ENCODE results near the gene EYA2. TPM values are rescaled to one million over a fixed set of nuclear protein-coding genes. Genes with fewer than 3 reads are reported as not detected.

The EYA2 gene
- total RNA-seq, 1 experiment from 2014 or later = not detected

DNA sequence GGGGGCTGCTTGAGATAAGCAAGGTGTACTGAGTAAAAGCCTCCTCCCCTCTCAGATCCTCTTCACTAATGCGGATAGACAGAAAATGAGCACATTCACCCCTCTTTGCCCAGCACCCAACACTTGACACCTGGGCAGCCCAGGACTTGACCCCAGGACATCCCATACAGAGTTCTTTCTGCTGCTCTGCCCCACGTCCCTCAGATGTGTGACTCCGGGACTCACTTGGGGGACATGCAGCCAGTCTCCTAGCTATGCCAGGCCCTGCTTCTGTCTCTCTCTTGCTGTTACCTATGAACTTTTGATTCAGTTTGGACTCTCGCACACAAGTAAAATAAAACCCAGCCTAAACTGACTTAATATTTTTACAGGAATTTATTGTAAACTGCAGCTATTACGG is 159.9 kb downstream of the EYA2 start:
- ChIA-PET POLR2A (interaction anchor here (0.6 kb wide), 1 partner anchor 46 kb away, joined by 4 read pairs; no protein-coding TSS in a partner anchor), CTCF (no interaction called here)
- DNase-seq (ENCODE audit: unreplicated experiment) = no peak
- Mint-ChIP-seq H3K9me3 (ENCODE audit: unreplicated experiment) (no peaks in the 10 kb centered on the region), H3K27me3 (ENCODE audit: insufficient read depth, unreplicated experiment) (peaks cover 41% of the 10 kb centered on the region), H3K36me3 (ENCODE audit: insufficient read depth, unreplicated experiment) (no peaks in the 10 kb centered on the region), H3K27ac (ENCODE audit: low read depth, unreplicated experiment) (no peak overlapping the region), H3K4me3 (ENCODE audit: unreplicated experiment) (no peak overlapping the region), H3K4me1 (ENCODE audit: insufficient read depth, unreplicated experiment) (no peaks in the 10 kb centered on the region)
- intact Hi-C loops (cut with micrococcal nuclease) = no loop called here
- BruUV-seq (replicated peaks) = no TSS peak
- TF ChIP-seq, protein P1, sequence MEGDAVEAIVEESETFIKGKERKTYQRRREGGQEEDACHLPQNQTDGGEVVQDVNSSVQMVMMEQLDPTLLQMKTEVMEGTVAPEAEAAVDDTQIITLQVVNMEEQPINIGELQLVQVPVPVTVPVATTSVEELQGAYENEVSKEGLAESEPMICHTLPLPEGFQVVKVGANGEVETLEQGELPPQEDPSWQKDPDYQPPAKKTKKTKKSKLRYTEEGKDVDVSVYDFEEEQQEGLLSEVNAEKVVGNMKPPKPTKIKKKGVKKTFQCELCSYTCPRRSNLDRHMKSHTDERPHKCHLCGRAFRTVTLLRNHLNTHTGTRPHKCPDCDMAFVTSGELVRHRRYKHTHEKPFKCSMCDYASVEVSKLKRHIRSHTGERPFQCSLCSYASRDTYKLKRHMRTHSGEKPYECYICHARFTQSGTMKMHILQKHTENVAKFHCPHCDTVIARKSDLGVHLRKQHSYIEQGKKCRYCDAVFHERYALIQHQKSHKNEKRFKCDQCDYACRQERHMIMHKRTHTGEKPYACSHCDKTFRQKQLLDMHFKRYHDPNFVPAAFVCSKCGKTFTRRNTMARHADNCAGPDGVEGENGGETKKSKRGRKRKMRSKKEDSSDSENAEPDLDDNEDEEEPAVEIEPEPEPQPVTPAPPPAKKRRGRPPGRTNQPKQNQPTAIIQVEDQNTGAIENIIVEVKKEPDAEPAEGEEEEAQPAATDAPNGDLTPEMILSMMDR (IDR thresholded peaks at IDR 0.05; ENCODE audit: unreplicated experiment) = no peak

DNA sequence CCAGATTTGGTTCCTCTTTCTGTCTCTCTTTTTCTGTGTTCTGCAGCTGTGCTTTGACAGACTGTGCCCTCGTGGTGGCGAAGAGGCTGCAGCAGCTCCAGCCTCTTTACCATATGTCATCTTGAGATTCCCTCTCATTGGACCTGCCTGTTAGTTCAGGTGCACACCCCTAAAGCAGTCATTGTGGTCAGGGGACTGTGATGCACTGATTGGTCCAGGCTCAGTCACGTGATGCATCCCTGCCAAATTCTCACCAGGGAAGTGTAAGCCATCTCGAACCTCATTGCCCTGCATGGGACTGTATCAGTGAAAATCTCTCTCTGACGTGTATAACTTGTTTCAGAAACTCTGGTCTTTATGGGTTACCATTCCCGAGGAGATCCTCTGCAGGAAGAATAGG is 160.3 kb downstream of the EYA2 start:
- Mint-ChIP-seq H3K4me3 (ENCODE audit: unreplicated experiment) (no peak overlapping the region), H3K27ac (ENCODE audit: low read depth, unreplicated experiment) (no peak overlapping the region), H3K36me3 (ENCODE audit: insufficient read depth, unreplicated experiment) (no peaks in the 10 kb centered on the region), H3K9me3 (ENCODE audit: unreplicated experiment) (no peaks in the 10 kb centered on the region), H3K27me3 (ENCODE audit: insufficient read depth, unreplicated experiment) (peaks cover 37% of the 10 kb centered on the region), H3K4me1 (ENCODE audit: insufficient read depth, unreplicated experiment) (no peaks in the 10 kb centered on the region)
- intact Hi-C loops (cut with micrococcal nuclease) = no loop called here
- POLR2A ChIA-PET = interaction anchor here (0.6 kb wide), 1 partner anchor 45 kb away, joined by 4 read pairs; no protein-coding TSS in a partner anchor
- DNase-seq (ENCODE audit: unreplicated experiment) = no peak
- TF ChIP-seq, protein P1 (IDR thresholded peaks at IDR 0.05; ENCODE audit: unreplicated experiment) = no peak
- CTCF ChIA-PET = no interaction called here
- no TSS peak for BruUV-seq (replicated peaks)

DNA sequence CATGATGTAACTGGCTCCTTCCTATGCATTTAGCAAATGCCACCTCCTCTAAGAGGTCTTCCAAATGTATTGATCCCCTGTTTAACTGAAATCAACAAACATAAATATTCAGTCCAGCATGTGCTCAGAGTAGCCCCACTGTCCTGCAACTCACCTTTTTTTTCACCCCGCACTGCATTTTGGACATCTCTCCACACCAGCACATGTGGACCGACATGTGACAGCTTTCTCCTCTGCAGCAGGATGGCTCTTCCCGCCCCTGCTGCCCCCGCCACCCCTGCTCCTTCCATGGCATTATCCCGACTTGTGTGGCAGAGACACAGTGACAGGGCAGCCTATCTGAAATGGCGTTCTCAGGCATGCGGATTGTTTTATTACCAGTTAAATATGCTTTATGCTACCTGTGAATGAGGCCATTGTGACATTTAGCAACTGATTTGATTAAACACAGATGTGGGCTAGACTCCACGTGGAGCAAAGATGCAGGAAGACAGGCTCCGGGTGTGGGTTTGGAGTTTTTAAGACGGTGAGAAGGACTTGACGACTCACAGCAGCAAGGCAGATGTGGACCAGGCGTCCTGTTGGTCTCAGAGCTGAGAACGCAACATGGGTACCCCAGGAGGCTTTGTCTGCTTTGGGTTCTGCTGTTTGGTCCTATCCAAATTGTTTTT is 161.2 kb downstream of the EYA2 start:
- BruUV-seq (replicated peaks) = no TSS peak

DNA sequence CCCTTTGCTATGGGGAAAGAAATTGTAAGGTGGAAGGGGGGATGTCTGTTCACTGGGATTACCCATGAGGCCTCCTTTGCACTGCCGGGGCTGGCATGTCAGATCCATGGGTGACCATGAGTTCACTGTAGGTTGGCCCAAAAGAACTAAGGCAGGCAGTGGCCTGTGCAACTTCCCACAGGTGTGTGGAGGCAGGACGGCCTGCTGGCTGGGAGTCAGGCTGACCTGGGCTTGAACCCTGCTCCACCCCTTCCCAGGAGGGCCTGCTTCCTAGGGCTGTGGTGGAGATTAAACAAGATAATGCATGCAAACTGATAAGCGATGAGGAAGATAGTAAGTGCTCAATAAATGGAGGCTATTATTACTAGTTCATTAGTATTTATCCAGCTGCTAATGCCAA is 163.0 kb downstream of the EYA2 start:
- POLR2A ChIA-PET = no interaction called here
- peaks cover 16% of the 10 kb centered on the region for H3K27me3 Mint-ChIP-seq (ENCODE audit: insufficient read depth, unreplicated experiment)
- no peaks in the 10 kb centered on the region for H3K36me3 Mint-ChIP-seq (ENCODE audit: insufficient read depth, unreplicated experiment)
- no peak for DNase-seq (ENCODE audit: unreplicated experiment)
- H3K4me3 Mint-ChIP-seq (ENCODE audit: unreplicated experiment) = no peak overlapping the region
- H3K27ac Mint-ChIP-seq (ENCODE audit: low read depth, unreplicated experiment) = no peak overlapping the region
- TF ChIP-seq, protein P1 (IDR thresholded peaks at IDR 0.05; ENCODE audit: unreplicated experiment) = no peak
- no peaks in the 10 kb centered on the region for H3K9me3 Mint-ChIP-seq (ENCODE audit: unreplicated experiment)
- BruUV-seq (replicated peaks) = no TSS peak
- intact Hi-C loops (cut with micrococcal nuclease) = no loop called here
- H3K4me1 Mint-ChIP-seq (ENCODE audit: insufficient read depth, unreplicated experiment) = no peaks in the 10 kb centered on the region
- CTCF ChIA-PET = no interaction called here

More for the DNA sequence above, 161.2 kb downstream of the EYA2 start:
- Mint-ChIP-seq H3K27me3 (ENCODE audit: insufficient read depth, unreplicated experiment) (peaks cover 28% of the 10 kb centered on the region), H3K36me3 (ENCODE audit: insufficient read depth, unreplicated experiment) (no peaks in the 10 kb centered on the region), H3K4me1 (ENCODE audit: insufficient read depth, unreplicated experiment) (no peaks in the 10 kb centered on the region), H3K27ac (ENCODE audit: low read depth, unreplicated experiment) (no peak overlapping the region), H3K4me3 (ENCODE audit: unreplicated experiment) (no peak overlapping the region), H3K9me3 (ENCODE audit: unreplicated experiment) (no peaks in the 10 kb centered on the region)
- intact Hi-C loops (cut with micrococcal nuclease) = no loop called here
- TF ChIP-seq, protein P1 (IDR thresholded peaks at IDR 0.05; ENCODE audit: unreplicated experiment) = no peak
- ChIA-PET CTCF (no interaction called here), POLR2A (no interaction called here)
- no peak for DNase-seq (ENCODE audit: unreplicated experiment)

All from MCF 10A (cell line).